ENCODE results near the gene IGSF21. TPM values are rescaled to one million over a fixed set of nuclear protein-coding genes. Genes with fewer than 3 reads are reported as not detected.
A peak's percentile ranks its signal among the peaks of the same experiment; 100 is the strongest.

Gene IGSF21
- polyA plus RNA-seq, 3 donors, result not detected

GRCh38 chr1:18373151-18373550 lies 265.6 kb downstream of the IGSF21 start:
- 92% methylated on average over 6 of the region's 6 CpGs for WGBS (ENCODE audit: insufficient coverage)
- H3K4me3 Mint-ChIP-seq, result no peak overlapping the region
- H3K27me3 Mint-ChIP-seq (ENCODE audit: low read depth in 3 of 3), result peaks cover 0 to 8% (median 2%) of the 10 kb centered on the region in 3 donors

GRCh38 chr1:18373882-18374493 lies 266.4 kb downstream of the IGSF21 start:
- H3K4me2 ChIP-seq (replicated peaks; ENCODE audit: extremely low read depth, low read length, poor library complexity, severe bottlenecking), result no peak overlapping the region
- TF ChIP-seq CTCF (IDR thresholded peaks at IDR 0.05), result peak; percentile 39
- no peaks in the 10 kb centered on the region for H3K4me1 ChIP-seq (ENCODE audit: control insufficient read depth in 1 of 2, insufficient read depth in 2 of 2, low read length in 2 of 2)
- DNase-seq, result no peak
- WGBS (ENCODE audit: insufficient coverage), result 53% methylated on average over 14 of the region's 14 CpGs
- no peaks in the 10 kb centered on the region for H3K79me2 ChIP-seq (ENCODE audit: insufficient read depth, low read length)
- no peak overlapping the region for H3K27ac ChIP-seq (ENCODE audit: low read depth in 1 of 2, low read length in 2 of 2)
- intact Hi-C loops (cut with micrococcal nuclease), result no loop called here
- no peak overlapping the region for H3K4me3 ChIP-seq (replicated peaks in 1 of 3; ENCODE audit: low read depth in 2 of 3, low read length in 3 of 3)
- Mint-ChIP-seq H3K9me3 (peaks cover 0 to 9% (median 3%) of the 10 kb centered on the region in 7 donors), H3K4me1 (no peaks in the 10 kb centered on the region), H3K27me3 (ENCODE audit: low read depth in 3 of 3) (peaks cover 0 to 8% (median 2%) of the 10 kb centered on the region in 3 donors), H3K36me3 (no peaks in the 10 kb centered on the region), H3K4me3 (no peak overlapping the region), H3K27ac (no peak overlapping the region)
- H3K9ac ChIP-seq (ENCODE audit: insufficient read depth, low read length, poor library complexity, severe bottlenecking), result no peak overlapping the region
- no peaks in the 10 kb centered on the region for H3K36me3 ChIP-seq (replicated peaks in 1 of 2; ENCODE audit: control insufficient read depth in 1 of 2, insufficient read depth in 2 of 2, low read length in 2 of 2)
- H3K9me3 ChIP-seq (replicated peaks in 1 of 2; ENCODE audit: control insufficient read depth in 1 of 2, insufficient read depth in 1 of 2, low read length in 2 of 2), result no peaks in the 10 kb centered on the region
- H3K27me3 ChIP-seq (ENCODE audit: control insufficient read depth in 2 of 2, insufficient read depth in 2 of 2, low read length in 2 of 2), result no peaks in the 10 kb centered on the region
- H2AFZ ChIP-seq (ENCODE audit: insufficient read depth, low read depth, low read length, poor library complexity, severe bottlenecking), result no peak overlapping the region
- no peaks in the 10 kb centered on the region for H4K20me1 ChIP-seq (ENCODE audit: insufficient read depth, low read length)

More at GRCh38 chr1:18373151-18373550, 265.6 kb downstream of the IGSF21 start:
- no peaks in the 10 kb centered on the region for H3K9me3 ChIP-seq (replicated peaks in 1 of 2; ENCODE audit: control insufficient read depth in 1 of 2, insufficient read depth in 1 of 2, low read length in 2 of 2)
- DNase-seq, result no peak
- H3K27me3 ChIP-seq (ENCODE audit: control insufficient read depth in 2 of 2, insufficient read depth in 2 of 2, low read length in 2 of 2), result no peaks in the 10 kb centered on the region
- no peaks in the 10 kb centered on the region for H3K36me3 ChIP-seq (replicated peaks in 1 of 2; ENCODE audit: control insufficient read depth in 1 of 2, insufficient read depth in 2 of 2, low read length in 2 of 2)
- no peak overlapping the region for H3K27ac ChIP-seq (ENCODE audit: low read depth in 1 of 2, low read length in 2 of 2)
- no peaks in the 10 kb centered on the region for H4K20me1 ChIP-seq (ENCODE audit: insufficient read depth, low read length)
- no peak overlapping the region for H3K4me3 ChIP-seq (replicated peaks in 1 of 3; ENCODE audit: low read depth in 2 of 3, low read length in 3 of 3)
- H3K4me1 ChIP-seq (ENCODE audit: control insufficient read depth in 1 of 2, insufficient read depth in 2 of 2, low read length in 2 of 2), result no peaks in the 10 kb centered on the region
- TF ChIP-seq CTCF (IDR thresholded peaks at IDR 0.05), result no peak
- no peaks in the 10 kb centered on the region for H3K79me2 ChIP-seq (ENCODE audit: insufficient read depth, low read length)
- no peak overlapping the region for H3K9ac ChIP-seq (ENCODE audit: insufficient read depth, low read length, poor library complexity, severe bottlenecking)
- H3K4me1 Mint-ChIP-seq, result no peaks in the 10 kb centered on the region
- H3K4me2 ChIP-seq (replicated peaks; ENCODE audit: extremely low read depth, low read length, poor library complexity, severe bottlenecking), result no peak overlapping the region
- intact Hi-C loops (cut with micrococcal nuclease), result no loop called here
- H3K27ac Mint-ChIP-seq, result no peak overlapping the region
- no peaks in the 10 kb centered on the region for H3K36me3 Mint-ChIP-seq
- peaks cover 0 to 9% (median 3%) of the 10 kb centered on the region in 7 donors for H3K9me3 Mint-ChIP-seq
- no peak overlapping the region for H2AFZ ChIP-seq (ENCODE audit: insufficient read depth, low read depth, low read length, poor library complexity, severe bottlenecking)
